ENCODE data around the gene TLR3.

GRCh38 chr4:186019269-186019668 is 49.7 kb upstream of the TLR3 start:
- TF ChIP-seq CTCF (IDR thresholded peaks at IDR 0.05) (no peak), EP300 (IDR thresholded peaks at IDR 0.05) (no peak), POLR2A (IDR thresholded peaks at IDR 0.05; ENCODE audit: low read depth) (no peak)

Data from esophagus muscularis mucosa (tissue), 4 donors.